PFSK-1 (cell line): ENCODE data around the gene MITD1.

ENCODE experiments used
- POLR2AphosphoS5 ChIP-seq: IDR thresholded peaks from 2 replicates; pipeline ENCODE4 v1.6.1; 2012; ENCODE audit warnings: low read depth, mild to moderate bottlenecking, control low read depth, low read length, moderate library complexity
- SIN3A ChIP-seq: IDR thresholded peaks from 2 replicates; pipeline ENCODE4 v1.6.1; 2012; ENCODE audit warnings: mild to moderate bottlenecking, low read length, moderate library complexity, borderline replicate concordance; ENCODE audit not compliant: insufficient read depth
- TAF1 ChIP-seq: IDR thresholded peaks from 2 replicates; pipeline ENCODE4 v1.6.1; 2012; ENCODE audit warnings: low read length, control low read depth, borderline replicate concordance; ENCODE audit not compliant: insufficient read depth
- TF ChIP-seq, protein P1 (sequence below), 2 experiments: IDR thresholded peaks; 2 replicates each; pipeline versions ENCODE4 v1.6.1 to v1.8.0; 2011 to 2012; ENCODE audit warnings: low read depth in 2 of 2, low read length in 2 of 2, control low read depth in 1 of 2, inconsistent platforms in 1 of 2, mild to moderate bottlenecking in 1 of 2, moderate library complexity in 1 of 2; ENCODE audit not compliant: insufficient read depth in 1 of 2

DNA sequence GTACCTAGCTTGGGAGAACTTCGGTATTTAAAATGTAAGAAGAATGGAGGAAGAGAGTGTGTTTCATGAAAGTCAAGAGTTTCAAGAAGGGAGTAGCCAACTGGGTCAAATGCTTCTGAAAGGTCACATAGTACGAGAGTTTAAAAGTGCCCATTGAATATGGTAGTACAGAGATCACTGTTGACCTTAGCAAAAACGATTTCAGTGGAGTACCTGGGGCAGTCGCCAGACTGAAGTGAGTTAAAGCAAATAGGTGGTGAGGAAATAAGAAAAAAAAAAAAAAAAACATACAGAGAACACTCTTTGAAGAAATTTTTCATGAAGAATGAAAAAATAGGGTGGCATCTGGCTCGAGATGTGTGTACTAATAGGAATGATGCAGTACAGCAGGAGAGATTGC is 14.6 kb downstream of the MITD1 start:
- TF ChIP-seq, protein P1, sequence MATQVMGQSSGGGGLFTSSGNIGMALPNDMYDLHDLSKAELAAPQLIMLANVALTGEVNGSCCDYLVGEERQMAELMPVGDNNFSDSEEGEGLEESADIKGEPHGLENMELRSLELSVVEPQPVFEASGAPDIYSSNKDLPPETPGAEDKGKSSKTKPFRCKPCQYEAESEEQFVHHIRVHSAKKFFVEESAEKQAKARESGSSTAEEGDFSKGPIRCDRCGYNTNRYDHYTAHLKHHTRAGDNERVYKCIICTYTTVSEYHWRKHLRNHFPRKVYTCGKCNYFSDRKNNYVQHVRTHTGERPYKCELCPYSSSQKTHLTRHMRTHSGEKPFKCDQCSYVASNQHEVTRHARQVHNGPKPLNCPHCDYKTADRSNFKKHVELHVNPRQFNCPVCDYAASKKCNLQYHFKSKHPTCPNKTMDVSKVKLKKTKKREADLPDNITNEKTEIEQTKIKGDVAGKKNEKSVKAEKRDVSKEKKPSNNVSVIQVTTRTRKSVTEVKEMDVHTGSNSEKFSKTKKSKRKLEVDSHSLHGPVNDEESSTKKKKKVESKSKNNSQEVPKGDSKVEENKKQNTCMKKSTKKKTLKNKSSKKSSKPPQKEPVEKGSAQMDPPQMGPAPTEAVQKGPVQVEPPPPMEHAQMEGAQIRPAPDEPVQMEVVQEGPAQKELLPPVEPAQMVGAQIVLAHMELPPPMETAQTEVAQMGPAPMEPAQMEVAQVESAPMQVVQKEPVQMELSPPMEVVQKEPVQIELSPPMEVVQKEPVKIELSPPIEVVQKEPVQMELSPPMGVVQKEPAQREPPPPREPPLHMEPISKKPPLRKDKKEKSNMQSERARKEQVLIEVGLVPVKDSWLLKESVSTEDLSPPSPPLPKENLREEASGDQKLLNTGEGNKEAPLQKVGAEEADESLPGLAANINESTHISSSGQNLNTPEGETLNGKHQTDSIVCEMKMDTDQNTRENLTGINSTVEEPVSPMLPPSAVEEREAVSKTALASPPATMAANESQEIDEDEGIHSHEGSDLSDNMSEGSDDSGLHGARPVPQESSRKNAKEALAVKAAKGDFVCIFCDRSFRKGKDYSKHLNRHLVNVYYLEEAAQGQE (IDR thresholded peaks at IDR 0.05; ENCODE audit: insufficient read depth in 1 of 2, low read depth in 2 of 2, low read length in 2 of 2): no peak
- TF ChIP-seq TAF1: no peak
- no peak for TF ChIP-seq SIN3A
- TF ChIP-seq POLR2AphosphoS5: no peak
